ENCODE measurements around the gene MAD1L1. TPM values are rescaled to one million over a fixed set of nuclear protein-coding genes. Genes with fewer than 3 reads are reported as not detected.

The MAD1L1 gene
- total and polyA plus RNA-seq, 3 experiments from 2014 or later, result 43.6 to 185 (median 47.3) TPM

DNA sequence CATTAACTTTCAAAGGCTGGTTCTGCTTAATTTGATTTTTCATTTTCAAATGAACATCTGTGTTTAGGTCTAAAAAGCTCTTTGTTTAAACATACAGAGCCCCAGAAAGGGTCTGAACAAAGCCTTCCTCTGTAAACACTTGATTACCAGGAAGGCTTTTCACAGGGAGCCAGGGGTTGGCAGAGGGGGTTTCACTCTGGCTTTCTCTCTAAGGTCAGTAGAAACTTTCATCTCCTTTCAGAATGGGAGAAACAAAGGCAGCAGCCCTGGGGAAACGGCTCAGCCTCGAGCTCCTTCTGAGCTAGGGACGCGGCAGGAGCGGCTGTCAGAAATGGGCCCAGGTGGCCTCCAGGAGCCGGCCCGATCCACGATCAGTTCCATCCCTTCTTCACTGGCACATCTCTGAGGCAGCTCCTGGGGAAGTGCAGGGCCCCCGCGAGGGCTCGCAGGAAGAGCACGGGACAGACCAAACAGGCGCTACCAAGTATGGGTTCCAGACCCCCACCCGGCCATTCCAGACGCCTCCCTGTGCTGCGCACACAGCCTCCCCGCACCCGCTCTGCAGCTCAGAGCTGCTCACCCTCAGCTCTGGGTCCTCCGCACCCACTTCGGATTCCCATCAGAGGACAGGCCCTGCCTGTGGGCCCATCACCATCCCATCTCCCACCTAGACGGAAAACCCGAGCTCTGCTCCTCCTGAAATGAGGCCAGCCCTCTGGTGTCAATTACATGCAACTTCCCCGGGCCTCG is 124.1 kb downstream of the MAD1L1 start:
- Mint-ChIP-seq H3K4me1 (peaks cover 26 to 49% (median 43%) of the 10 kb centered on the region in 3 donors), H3K27ac (no peak overlapping the region), H3K4me3 (no peak overlapping the region), H3K9me3 (no peaks in the 10 kb centered on the region), H3K36me3 (peaks cover 0 to 2% (median 2%) of the 10 kb centered on the region in 3 donors), H3K27me3 (peaks cover 0 to 1% of the 10 kb centered on the region in 2 donors)
- Histone ChIP-seq H3K27ac (ENCODE audit: low read depth, low read length) (no peak overlapping the region), H3K27me3 (ENCODE audit: insufficient read depth, low read length, poor library complexity, severe bottlenecking) (no peaks in the 10 kb centered on the region), H3K4me3 (ENCODE audit: low read length) (no peak overlapping the region), H3K4me1 (ENCODE audit: insufficient read depth, low read length) (peaks cover 19% of the 10 kb centered on the region), H3K36me3 (ENCODE audit: insufficient read depth, low read length) (no peaks in the 10 kb centered on the region), H3K9me3 (ENCODE audit: low read length) (no peaks in the 10 kb centered on the region)
- CTCF ChIA-PET, result no interaction called here
- no peak for DNase-seq
- POLR2A ChIA-PET, result no interaction called here

DNA sequence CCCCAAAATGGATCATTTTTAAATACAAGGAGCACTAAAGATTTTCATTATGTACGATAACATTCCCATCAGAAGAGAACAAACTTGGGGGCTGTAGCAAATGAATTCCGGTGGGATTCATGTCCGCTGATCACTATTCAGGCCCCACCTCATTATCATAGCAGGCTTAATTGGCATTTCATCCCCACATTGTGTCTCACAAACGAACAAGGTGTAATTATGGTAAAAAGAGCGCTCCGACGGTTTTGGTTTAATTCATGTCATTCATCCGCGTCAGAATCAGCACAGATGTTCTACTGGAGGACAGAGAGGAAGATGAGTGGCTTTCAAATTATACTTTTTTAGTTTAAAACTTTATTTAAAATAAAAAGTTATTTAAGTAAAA is 124.7 kb downstream of the MAD1L1 start:
- POLR2A ChIA-PET, result no interaction called here
- H3K27me3 Mint-ChIP-seq, result peaks cover 0 to 1% of the 10 kb centered on the region in 2 donors
- no peak overlapping the region for H3K27ac ChIP-seq (ENCODE audit: low read depth, low read length)

DNA sequence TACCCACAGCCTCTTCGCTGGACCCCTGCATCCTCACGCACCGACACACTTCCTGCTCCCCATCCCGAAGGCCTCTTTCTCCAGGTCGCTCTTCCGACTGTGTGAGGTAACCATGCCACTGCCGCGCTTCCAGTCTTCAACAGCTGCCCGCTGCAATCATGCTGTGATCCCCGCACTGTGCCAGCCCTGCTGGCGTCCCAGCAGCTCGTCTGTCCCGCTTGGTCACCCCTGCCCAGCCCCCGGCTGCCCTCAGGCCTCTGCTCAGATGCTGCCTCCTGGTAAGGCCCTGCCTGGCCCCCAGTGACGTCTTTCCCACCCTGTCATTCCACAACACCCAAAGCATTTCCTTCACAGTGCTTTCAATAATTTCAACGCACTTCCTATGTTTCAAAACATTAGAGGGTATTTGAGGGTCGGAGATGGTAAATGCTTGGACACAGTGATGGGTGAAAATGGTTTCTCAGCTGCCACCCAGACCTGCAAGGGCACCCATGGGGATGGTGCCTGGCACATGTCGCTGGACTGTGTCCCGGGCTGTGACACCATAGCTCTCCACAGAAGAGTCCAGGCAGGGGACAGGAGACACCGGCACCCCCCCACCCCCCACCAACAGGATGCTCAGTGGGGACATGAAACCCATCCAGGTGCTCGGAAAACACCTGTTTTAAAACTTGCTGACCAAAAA is 125.2 kb downstream of the MAD1L1 start:
- Mint-ChIP-seq H3K9me3 (peaks cover 0 to under 1% (median 0%) of the 10 kb centered on the region in 5 donors), H3K27me3 (peaks cover 0 to 3% of the 10 kb centered on the region in 2 donors), H3K36me3 (peaks cover 0 to 2% (median 0%) of the 10 kb centered on the region in 3 donors), H3K4me3 (no peak overlapping the region), H3K27ac (peak overlapping the region in 2 of 8 donors; percentile 18 to 68), H3K4me1 (peaks cover 24 to 51% (median 38%) of the 10 kb centered on the region in 3 donors)
- POLR2A ChIA-PET, result no interaction called here
- no peaks in the 10 kb centered on the region for H3K9me3 ChIP-seq (ENCODE audit: low read length)
- CTCF ChIA-PET, result no interaction called here
- peaks cover 24% of the 10 kb centered on the region for H3K4me1 ChIP-seq (ENCODE audit: insufficient read depth, low read length)
- H3K27me3 ChIP-seq (ENCODE audit: insufficient read depth, low read length, poor library complexity, severe bottlenecking), result no peaks in the 10 kb centered on the region
- DNase-seq, result no peak
- no peak overlapping the region for H3K4me3 ChIP-seq (ENCODE audit: low read length)
- no peak overlapping the region for H3K27ac ChIP-seq (ENCODE audit: low read depth, low read length)
- no peaks in the 10 kb centered on the region for H3K36me3 ChIP-seq (ENCODE audit: insufficient read depth, low read length)

More for the DNA sequence above, 124.7 kb downstream of the MAD1L1 start:
- H3K9me3 Mint-ChIP-seq, result no peaks in the 10 kb centered on the region
- Histone ChIP-seq H3K9me3 (ENCODE audit: low read length) (no peaks in the 10 kb centered on the region), H3K36me3 (ENCODE audit: insufficient read depth, low read length) (no peaks in the 10 kb centered on the region), H3K4me1 (ENCODE audit: insufficient read depth, low read length) (peaks cover 24% of the 10 kb centered on the region), H3K27me3 (ENCODE audit: insufficient read depth, low read length, poor library complexity, severe bottlenecking) (no peaks in the 10 kb centered on the region), H3K4me3 (ENCODE audit: low read length) (no peak overlapping the region)
- no peak for DNase-seq
- H3K4me3 Mint-ChIP-seq, result no peak overlapping the region
- H3K4me1 Mint-ChIP-seq, result peaks cover 25 to 51% (median 42%) of the 10 kb centered on the region in 3 donors
- peaks cover 0 to 2% (median 0%) of the 10 kb centered on the region in 3 donors for H3K36me3 Mint-ChIP-seq
- H3K27ac Mint-ChIP-seq, result peak overlapping the region in 1 of 8 donors; percentile 68
- CTCF ChIA-PET, result no interaction called here

DNA sequence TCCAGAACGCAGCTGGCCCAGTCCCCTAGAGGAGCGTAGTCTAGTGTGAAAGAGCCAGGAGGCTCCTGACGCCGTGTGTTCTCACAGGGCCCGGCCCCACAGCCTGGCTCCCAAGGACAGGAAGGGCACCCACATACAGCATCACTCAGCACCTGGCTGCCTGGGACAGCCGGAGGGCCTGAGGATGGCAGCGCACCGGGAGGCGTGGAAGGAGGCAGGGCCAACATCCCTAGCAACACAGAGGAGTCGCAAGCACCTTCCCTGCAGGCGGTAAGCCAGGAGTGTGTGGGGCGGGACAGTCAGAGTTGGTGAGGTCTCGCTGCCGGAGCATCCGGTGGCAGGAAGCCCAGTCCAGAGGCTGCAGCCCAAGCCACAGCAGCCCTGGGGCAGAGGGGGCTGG is 125.8 kb downstream of the MAD1L1 start:
- H3K9me3 Mint-ChIP-seq, result peaks cover 0 to 2% (median 0%) of the 10 kb centered on the region in 5 donors
- H3K36me3 Mint-ChIP-seq, result peaks cover 0 to 2% (median 0%) of the 10 kb centered on the region in 3 donors
- POLR2A ChIA-PET, result no interaction called here
- Histone ChIP-seq H3K36me3 (ENCODE audit: insufficient read depth, low read length) (no peaks in the 10 kb centered on the region), H3K4me1 (ENCODE audit: insufficient read depth, low read length) (peaks cover 18% of the 10 kb centered on the region), H3K27me3 (ENCODE audit: insufficient read depth, low read length, poor library complexity, severe bottlenecking) (no peaks in the 10 kb centered on the region), H3K27ac (ENCODE audit: low read depth, low read length) (no peak overlapping the region), H3K9me3 (ENCODE audit: low read length) (no peaks in the 10 kb centered on the region), H3K4me3 (ENCODE audit: low read length) (no peak overlapping the region)
- no peak for DNase-seq
- peaks cover 0 to 8% of the 10 kb centered on the region in 2 donors for H3K27me3 Mint-ChIP-seq
- CTCF ChIA-PET, result no interaction called here
- no peak overlapping the region for H3K4me3 Mint-ChIP-seq
- H3K27ac Mint-ChIP-seq, result peak overlapping the region in 1 of 8 donors; percentile 70
- peaks cover 25 to 51% (median 38%) of the 10 kb centered on the region in 3 donors for H3K4me1 Mint-ChIP-seq

DNA sequence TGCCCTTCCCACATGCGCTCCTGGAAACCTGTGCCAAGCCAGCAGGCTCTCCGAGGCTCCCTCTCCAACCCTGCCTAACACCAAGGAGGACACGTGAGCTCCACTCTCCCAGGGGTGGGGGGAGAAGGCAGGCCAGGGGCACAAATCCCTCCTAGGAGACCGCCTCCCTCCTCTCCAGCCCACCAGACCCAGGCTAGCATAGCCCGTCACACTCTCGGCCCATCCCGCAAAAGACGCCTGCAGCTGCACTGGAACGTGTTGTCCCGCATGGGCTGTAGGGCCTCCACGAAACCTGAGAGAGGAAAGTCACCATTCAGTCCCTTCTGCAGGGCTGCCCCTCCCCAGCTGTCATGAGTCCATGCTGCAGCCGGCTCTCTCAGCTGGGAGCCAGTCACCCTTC is 126.3 kb downstream of the MAD1L1 start:
- H3K4me3 Mint-ChIP-seq, result no peak overlapping the region
- H3K36me3 ChIP-seq (ENCODE audit: insufficient read depth, low read length), result no peaks in the 10 kb centered on the region
- POLR2A ChIA-PET, result no interaction called here
- CTCF ChIA-PET, result no interaction called here
- peaks cover 0 to 8% of the 10 kb centered on the region in 2 donors for H3K27me3 Mint-ChIP-seq
- H3K9me3 Mint-ChIP-seq, result peaks cover 0 to 2% (median 0%) of the 10 kb centered on the region in 5 donors
- no peak for DNase-seq
- peaks cover 24 to 46% (median 37%) of the 10 kb centered on the region in 3 donors for H3K4me1 Mint-ChIP-seq
- H3K36me3 Mint-ChIP-seq, result peaks cover 0 to 2% (median 0%) of the 10 kb centered on the region in 3 donors
- peak overlapping the region in 1 of 8 donors; percentile 60 for H3K27ac Mint-ChIP-seq
- peaks cover 17% of the 10 kb centered on the region for H3K4me1 ChIP-seq (ENCODE audit: insufficient read depth, low read length)
- no peaks in the 10 kb centered on the region for H3K27me3 ChIP-seq (ENCODE audit: insufficient read depth, low read length, poor library complexity, severe bottlenecking)
- H3K4me3 ChIP-seq (ENCODE audit: low read length), result no peak overlapping the region
- H3K9me3 ChIP-seq (ENCODE audit: low read length), result no peaks in the 10 kb centered on the region
- H3K27ac ChIP-seq (ENCODE audit: low read depth, low read length), result no peak overlapping the region

DNA sequence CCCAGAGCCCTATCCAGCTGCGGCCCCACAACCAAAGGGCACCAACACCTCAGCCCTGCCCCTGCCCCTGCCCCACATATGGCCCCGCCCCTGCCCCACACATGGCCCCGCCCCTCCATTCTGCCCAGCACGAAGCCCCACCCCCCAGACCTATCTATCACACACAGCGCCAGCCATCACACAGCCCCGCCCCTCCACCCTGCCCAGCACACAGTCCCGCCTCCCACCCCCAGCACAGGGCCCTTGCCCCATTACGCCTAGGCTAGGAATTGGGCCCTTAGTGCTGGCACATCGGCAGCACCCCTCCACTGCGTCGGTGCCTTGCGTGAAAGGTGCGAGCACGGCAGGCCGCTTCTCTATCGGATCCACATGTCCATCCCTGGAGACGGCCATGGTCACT is 126.8 kb downstream of the MAD1L1 start:
- H3K36me3 ChIP-seq (ENCODE audit: insufficient read depth, low read length), result no peaks in the 10 kb centered on the region
- DNase-seq, result no peak
- ChIA-PET POLR2A (no interaction called here), CTCF (interaction anchor here (1.2 kb wide), 1 partner anchor 57 kb away, joined by 3 read pairs; no protein-coding TSS in a partner anchor)
- H3K4me3 ChIP-seq (ENCODE audit: low read length), result no peak overlapping the region
- peaks cover 0 to 2% (median 0%) of the 10 kb centered on the region in 5 donors for H3K9me3 Mint-ChIP-seq
- H3K9me3 ChIP-seq (ENCODE audit: low read length), result no peaks in the 10 kb centered on the region
- peaks cover 0 to 8% of the 10 kb centered on the region in 2 donors for H3K27me3 Mint-ChIP-seq
- peaks cover 21 to 41% (median 32%) of the 10 kb centered on the region in 3 donors for H3K4me1 Mint-ChIP-seq
- peaks cover 17% of the 10 kb centered on the region for H3K4me1 ChIP-seq (ENCODE audit: insufficient read depth, low read length)
- no peaks in the 10 kb centered on the region for H3K27me3 ChIP-seq (ENCODE audit: insufficient read depth, low read length, poor library complexity, severe bottlenecking)
- peaks cover 0 to 2% (median 0%) of the 10 kb centered on the region in 3 donors for H3K36me3 Mint-ChIP-seq
- H3K27ac ChIP-seq (ENCODE audit: low read depth, low read length), result no peak overlapping the region
- H3K27ac Mint-ChIP-seq, result no peak overlapping the region
- no peak overlapping the region for H3K4me3 Mint-ChIP-seq

DNA sequence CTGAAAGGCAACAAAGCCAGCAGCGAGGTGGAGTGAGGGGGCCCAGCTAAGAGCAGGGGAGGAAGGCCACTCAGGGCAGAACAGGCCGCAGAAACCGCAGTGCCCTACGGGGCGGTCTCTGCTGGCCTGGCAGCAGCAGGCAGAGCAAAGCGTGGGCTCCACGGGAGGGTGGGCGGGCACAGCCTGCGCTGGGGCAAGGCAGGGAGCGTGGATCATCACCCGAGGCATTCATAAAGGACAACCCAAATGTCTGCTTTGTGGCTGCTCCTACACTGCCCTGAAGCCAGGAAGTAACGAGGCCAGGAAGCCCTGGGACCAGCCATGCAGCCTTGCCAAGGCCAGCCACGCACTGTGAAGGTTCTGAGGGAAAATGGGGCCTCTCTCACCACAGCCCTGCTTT is 127.5 kb downstream of the MAD1L1 start:
- DNase-seq, result no peak
- no peaks in the 10 kb centered on the region for H3K9me3 ChIP-seq (ENCODE audit: low read length)
- ChIA-PET CTCF (interaction anchor here (1.2 kb wide), 1 partner anchor 58 kb away, joined by 3 read pairs; no protein-coding TSS in a partner anchor), POLR2A (no interaction called here)
- no peaks in the 10 kb centered on the region for H3K27me3 ChIP-seq (ENCODE audit: insufficient read depth, low read length, poor library complexity, severe bottlenecking)
- no peak overlapping the region for H3K27ac ChIP-seq (ENCODE audit: low read depth, low read length)
- no peaks in the 10 kb centered on the region for H3K36me3 ChIP-seq (ENCODE audit: insufficient read depth, low read length)
- no peak overlapping the region for H3K4me3 ChIP-seq (ENCODE audit: low read length)
- Mint-ChIP-seq H3K27ac (peak overlapping the region in 1 of 8 donors; percentile 54), H3K4me1 (peaks cover 16 to 37% (median 27%) of the 10 kb centered on the region in 3 donors), H3K4me3 (no peak overlapping the region), H3K27me3 (peaks cover 0 to 8% of the 10 kb centered on the region in 2 donors), H3K9me3 (peaks cover 0 to 2% (median 0%) of the 10 kb centered on the region in 5 donors), H3K36me3 (peaks cover 0 to 2% (median 0%) of the 10 kb centered on the region in 3 donors)
- H3K4me1 ChIP-seq (ENCODE audit: insufficient read depth, low read length), result peaks cover 20% of the 10 kb centered on the region

DNA sequence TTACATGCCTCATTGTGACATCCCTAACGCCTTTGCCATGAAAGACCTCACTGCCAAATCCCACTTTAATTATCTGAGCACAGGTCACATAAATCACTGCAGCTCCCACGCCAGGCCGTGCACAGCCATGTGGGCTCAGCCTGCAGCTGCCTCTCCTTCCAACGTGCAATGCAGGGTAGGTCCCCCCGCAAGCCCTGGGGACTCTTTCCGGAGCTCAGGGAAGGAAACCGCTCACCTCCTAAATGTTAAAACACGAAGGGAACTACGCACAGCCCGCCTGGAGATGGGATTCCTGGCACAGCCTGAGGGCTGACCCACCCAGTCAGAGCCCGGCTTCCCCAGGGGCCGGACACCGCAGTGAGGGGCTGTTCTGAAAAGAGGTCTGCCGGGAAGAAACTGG is 128.0 kb downstream of the MAD1L1 start:
- Mint-ChIP-seq H3K36me3 (peaks cover 0 to 2% (median 0%) of the 10 kb centered on the region in 3 donors), H3K4me1 (peaks cover 20 to 37% (median 29%) of the 10 kb centered on the region in 3 donors), H3K27me3 (peaks cover 0 to 8% of the 10 kb centered on the region in 2 donors), H3K27ac (peak overlapping the region in 5 of 8 donors; percentile 29 to 85 (median 81)), H3K4me3 (peak overlapping the region in 2 of 7 donors; percentile 8 to 59), H3K9me3 (peaks cover 0 to 2% (median 0%) of the 10 kb centered on the region in 5 donors)
- Histone ChIP-seq H3K27ac (ENCODE audit: low read depth, low read length) (peak overlapping the region; percentile 20), H3K9me3 (ENCODE audit: low read length) (no peaks in the 10 kb centered on the region), H3K36me3 (ENCODE audit: insufficient read depth, low read length) (no peaks in the 10 kb centered on the region), H3K4me1 (ENCODE audit: insufficient read depth, low read length) (peaks cover 26% of the 10 kb centered on the region), H3K4me3 (ENCODE audit: low read length) (no peak overlapping the region), H3K27me3 (ENCODE audit: insufficient read depth, low read length, poor library complexity, severe bottlenecking) (no peaks in the 10 kb centered on the region)
- CTCF ChIA-PET, result interaction anchor here (1.6 kb wide), 1 partner anchor 15 kb away, joined by 12 read pairs; no protein-coding TSS in a partner anchor
- POLR2A ChIA-PET, result no interaction called here
- no peak for DNase-seq
